Stimulated activated CD4-positive, alpha-beta T cell treated with anti-CD3 and anti-CD28 coated beads, Interleukin-2, amount 100 ng/mL, for 4 hours (primary cell): ENCODE results near the gene FMNL2.

Source experiments
- DNase-seq: peaks from one replicate; pipeline ENCODE4 v3.0.0-alpha.2; 2020; ENCODE audit warnings: low read depth

FMNL2 gene

GRCh38 chr2:152427902-152428301 is 92.9 kb downstream of the FMNL2 start:
- no peak for DNase-seq

DNA sequence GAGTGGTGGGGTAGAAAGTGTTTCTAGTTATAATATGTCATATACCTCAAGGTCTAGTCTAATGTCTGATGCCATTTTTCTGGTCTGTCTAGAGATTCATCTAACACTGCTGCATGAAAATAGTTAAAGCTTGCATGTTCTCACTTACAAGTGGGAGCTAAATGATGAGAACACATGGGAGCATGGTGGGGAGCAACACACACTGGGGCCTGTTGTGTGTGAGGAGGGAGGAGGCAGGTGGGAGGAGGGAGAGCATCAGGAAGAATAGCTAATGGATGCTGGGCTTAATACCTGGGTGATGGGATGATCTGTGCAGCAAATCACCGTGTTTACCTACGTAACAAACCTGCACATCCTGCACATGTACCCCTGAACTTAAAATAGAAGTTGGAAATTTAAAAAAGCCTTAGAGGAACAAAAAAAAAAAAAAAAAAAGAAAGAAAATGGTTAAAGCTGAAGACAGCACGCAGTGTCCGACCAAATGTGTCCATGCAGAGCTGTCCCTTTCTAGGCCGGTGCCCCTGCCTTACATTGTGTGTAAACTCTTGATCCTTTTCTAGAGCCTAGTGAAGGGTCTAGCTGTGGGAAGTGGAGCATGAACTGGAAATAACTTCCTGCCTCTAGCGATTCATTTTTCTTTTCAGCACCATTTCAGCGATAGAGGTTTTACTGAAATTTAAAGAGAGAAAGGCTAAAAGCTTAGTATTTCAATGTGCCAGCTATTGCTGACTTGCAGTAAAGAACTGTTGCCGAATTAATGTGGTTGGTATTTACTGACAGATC is 94.0 kb downstream of the FMNL2 start:
- DNase-seq = no peak

- no peak for DNase-seq
Measured at GRCh38 chr2:152430876-152431275, 95.9 kb downstream of the FMNL2 start.

- DNase-seq = no peak
Measured at GRCh38 chr2:152431370-152432098, 96.6 kb downstream of the FMNL2 start.

GRCh38 chr2:152432206-152432653 is 97.3 kb downstream of the FMNL2 start:
- no peak for DNase-seq

GRCh38 chr2:152432765-152433164 is 97.8 kb downstream of the FMNL2 start:
- no peak for DNase-seq

GRCh38 chr2:152433289-152433688 is 98.3 kb downstream of the FMNL2 start:
- no peak for DNase-seq

DNA sequence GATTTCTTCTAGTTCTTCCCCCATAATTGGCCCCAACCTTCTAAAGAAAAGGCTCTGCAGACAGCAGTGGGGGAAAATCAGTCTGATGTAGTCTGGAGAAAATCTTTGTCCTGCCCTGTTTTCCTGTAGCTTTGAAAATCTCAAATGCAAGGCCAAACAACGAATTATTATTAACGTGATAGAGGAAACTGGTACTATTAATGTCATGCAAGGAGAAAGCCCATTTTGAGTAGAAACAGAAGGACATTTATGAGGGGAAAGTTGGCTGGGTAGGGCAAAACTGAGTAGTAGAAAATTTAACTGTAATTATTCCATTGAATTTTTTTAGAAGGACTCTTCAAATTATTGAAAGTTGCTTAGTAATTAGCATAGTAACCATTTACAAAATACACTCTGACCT is 98.8 kb downstream of the FMNL2 start:
- DNase-seq = no peak

DNA sequence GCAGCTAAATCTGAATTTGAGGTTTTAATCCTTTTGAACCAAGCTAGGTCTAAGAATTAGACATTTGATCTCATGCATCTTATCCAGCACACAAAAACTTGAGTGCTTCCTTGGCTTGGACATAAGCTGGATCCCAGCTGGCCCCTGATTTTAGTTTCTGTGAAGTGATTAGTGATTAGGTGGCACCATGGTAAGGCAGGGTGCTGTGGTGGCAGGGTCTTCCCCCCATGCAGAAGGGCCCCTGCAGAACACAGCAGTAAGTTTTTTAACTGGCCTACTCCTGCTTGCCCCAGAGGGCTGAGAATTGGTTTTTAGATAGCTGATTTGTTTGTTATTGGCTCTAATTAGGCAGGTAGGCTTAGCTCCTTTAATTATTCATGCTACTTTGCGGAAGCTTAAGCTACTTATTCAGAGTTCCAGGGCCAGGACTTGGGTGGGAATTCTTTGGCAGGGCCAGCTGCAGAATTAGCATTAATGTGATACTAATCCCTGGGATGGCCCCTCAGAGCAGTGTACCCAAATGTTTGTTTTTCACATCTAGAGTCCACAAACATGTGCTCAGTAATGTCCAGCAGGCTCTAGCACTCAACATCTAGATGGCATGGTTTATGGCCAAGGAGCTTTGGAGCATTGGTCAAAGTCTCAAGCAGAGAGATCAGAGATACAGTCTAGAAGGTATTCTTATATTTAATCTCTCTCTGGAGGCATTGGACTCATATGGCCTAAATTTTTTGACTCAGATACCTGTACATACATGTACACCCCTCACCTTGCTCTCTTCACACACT is 99.6 kb downstream of the FMNL2 start:
- no peak for DNase-seq

- no peak for DNase-seq
Measured at GRCh38 chr2:152436148-152436547, 101.2 kb downstream of the FMNL2 start.

DNA sequence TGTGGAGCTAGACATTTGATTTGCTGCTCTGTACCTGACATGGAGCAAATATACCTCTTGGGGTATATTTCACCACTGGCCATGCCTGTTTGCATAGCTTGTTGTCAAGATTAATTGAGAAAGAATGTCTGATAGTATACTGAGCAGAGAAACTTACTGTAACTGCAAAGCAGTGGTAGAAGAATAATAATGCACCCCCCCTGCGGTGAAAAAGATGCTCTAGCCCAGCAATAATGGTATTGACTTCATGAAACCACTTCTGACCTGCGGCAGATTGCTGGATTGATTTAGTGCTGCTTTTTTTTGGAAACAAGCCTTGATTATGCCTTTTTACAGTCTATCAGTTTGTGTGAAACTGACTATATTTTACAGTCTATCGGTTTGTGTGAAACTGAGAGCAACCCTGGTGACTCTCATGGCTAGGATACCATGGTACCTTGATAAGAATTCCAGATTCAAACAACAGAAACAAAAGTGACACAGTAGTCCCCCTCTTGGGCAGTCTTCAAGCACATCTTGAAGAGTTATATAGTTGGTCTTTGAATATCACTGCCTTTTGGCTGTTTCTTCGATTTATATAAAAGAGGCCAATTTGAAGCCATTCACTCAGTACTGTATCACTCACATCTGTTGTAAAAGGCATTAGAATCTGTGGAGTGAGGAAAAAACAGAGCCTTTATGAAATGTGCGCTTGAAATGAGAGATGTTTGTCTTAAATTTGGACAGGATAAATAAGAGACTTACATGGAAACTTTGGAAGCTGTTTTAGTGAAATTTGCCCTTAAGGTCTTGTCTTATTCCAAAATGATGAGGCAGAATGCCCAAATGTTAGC is 102.5 kb downstream of the FMNL2 start:
- DNase-seq = no peak

DNA sequence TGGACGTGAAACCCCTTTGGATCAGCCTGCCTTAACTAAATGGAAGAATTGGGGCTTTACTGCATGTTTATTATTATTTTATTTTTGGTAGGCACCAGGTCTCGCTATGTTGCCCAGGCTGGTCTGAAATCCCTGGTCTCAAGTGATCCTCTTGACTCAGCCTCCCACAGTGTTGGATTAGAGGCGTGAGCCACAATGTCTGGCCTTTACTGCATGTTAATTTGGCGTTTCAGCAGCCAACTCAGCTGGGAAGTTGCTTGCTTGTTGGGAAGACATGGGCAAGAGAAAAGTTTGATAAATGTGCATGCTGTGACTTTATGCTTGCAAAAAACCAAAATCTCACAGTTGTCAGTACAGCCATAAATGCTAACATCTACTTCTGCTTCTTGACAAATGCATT is 105.1 kb downstream of the FMNL2 start:
- no peak for DNase-seq

- no peak for DNase-seq
Measured at GRCh38 chr2:152440460-152440859, 105.5 kb downstream of the FMNL2 start.

- no peak for DNase-seq
Measured at GRCh38 chr2:152441961-152442360, 107.0 kb downstream of the FMNL2 start.

DNA sequence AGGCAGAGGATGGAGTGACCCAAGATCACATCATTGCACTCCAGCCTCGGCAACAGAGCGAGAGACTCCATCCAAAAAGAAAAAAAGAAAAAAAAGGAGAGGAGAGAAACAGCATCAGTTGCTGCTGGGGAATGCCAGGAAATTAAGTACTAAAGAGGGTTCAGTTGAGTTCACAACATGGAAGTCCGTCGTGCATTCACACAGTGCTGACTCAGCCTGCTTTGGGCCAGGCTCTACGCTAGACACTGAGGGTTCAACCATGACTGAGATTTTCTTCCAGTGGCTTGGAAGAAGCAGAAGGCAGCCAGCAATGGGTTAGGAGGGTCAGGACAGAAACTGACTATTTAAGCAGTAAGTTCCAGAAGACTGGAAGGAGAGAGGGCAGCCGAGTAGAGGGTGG is 108.8 kb downstream of the FMNL2 start:
- DNase-seq = no peak

DNA sequence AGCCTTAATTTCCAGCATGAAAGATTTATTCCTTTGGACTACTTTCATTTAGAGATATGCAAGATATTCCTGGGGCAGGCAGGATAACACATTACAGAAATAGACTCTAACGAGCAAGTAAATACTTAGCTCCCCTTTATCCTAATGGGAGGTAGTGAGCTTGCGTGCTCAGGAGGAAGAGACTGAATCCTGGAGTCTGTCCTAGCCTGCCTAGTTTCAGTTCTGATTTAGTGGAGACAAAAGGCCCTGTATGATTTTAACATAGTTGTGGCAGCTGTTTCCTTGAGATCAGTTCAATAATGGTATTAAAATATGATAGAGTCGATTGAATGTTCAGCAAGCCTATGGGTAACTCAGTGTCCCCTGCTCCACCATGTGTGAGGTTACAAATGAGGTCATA is 109.5 kb downstream of the FMNL2 start:
- DNase-seq = no peak

DNA sequence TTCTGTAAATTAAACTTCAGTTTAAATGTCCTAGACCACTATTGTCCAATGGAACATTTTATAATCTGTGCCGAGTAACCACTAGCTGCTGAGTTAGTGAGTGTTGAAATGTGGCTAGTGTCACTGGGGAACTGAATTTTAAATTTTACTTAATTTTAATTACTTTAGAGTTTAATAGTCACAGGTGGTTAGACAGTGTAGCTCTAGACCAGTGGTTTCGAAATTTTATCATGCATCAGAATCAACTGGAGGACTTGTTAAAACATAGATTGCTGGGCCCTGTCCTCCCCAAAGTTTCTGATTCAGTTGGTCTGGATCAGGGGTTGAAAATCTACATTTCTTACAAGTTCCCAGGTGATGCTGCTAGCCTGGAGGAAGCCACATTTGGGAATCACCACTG is 110.4 kb downstream of the FMNL2 start:
- DNase-seq = no peak

DNA sequence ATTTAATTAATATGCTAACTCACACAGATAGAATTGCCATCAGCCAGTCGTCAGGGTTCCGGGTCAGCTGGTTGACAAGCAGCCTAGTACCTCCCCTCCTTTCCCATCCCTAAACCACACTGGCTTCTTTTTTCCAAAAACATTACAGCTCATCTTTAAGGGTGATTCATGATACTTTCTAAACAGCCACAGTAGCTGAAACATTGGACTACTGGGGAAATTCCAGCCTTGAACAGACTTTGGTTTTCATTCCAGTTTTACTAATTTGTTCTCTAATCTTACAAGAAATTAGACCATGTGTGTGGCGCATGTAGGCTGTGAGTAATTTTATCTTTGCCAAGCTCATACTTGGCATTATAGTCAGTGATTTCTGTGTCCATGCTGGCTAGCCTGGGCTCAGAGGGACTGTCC is 110.8 kb downstream of the FMNL2 start:
- no peak for DNase-seq

DNA sequence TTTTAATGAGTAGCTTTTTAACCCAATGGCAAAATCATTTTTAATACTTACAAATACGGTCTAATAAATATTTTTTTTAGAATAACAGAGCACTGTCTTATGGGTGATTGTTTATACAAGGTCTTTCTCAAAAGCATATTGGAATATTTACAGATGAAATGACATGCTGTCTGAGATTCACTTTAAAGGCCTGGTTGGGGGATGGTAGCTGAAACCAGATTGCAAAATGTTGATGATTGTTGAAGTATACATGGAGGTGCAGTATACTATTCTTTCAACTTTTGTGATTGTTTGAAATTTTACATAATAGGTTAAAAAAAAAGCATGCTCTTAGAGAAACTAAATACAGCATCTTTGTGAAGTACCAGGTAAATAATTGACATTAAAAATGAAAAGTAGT is 111.2 kb downstream of the FMNL2 start:
- DNase-seq = no peak

GRCh38 chr2:152447897-152448296 is 112.9 kb downstream of the FMNL2 start:
- DNase-seq = no peak

DNA sequence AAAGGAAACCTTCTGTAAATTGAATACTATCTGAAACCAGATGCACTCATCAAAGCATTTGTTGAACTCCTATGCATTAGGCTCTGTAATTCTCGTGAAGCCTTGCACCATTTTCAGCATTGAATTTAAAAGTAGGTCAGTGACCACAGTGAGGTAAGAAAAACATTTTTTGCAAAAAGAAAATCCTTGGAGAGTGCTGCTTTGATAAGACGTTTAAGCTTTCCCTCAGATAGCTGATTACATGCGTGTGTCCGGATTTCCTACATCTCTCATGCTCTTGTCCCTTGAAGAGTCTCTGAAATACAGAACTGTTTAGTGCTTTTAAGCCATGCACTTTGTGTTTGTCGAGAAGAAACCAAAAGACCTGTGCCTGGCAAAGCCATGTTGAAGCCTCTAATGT is 113.6 kb downstream of the FMNL2 start:
- DNase-seq = no peak

- no peak for DNase-seq
Measured at GRCh38 chr2:152449578-152449977, 114.6 kb downstream of the FMNL2 start.
